ENCODE measurements around the gene PRAMEF12.
"Not testable (repeated sequence)": the region's sequence is repeated elsewhere in the genome, so short reads cannot be mapped to it uniquely, and the experiment has no call there.

Gene PRAMEF12

GRCh38 chr1:12773438-12773837 lies at the start of gene PRAMEF12:
Gene PRAMEF12 (plus strand): TSS chr1:12773738. CDS start chr1:12774868, 1,130 bp downstream.
- no peak for DNase-seq (ENCODE audit: low read depth)

- no peak for DNase-seq (ENCODE audit: low read depth)
Observed at GRCh38 chr1:12728391-12728790, 45.1 kb upstream of the PRAMEF12 start.

- no peak for DNase-seq (ENCODE audit: low read depth)
Observed at GRCh38 chr1:12730156-12730555, 43.4 kb upstream of the PRAMEF12 start.

GRCh38 chr1:12731084-12731483 lies 42.5 kb upstream of the PRAMEF12 start:
- DNase-seq (ENCODE audit: low read depth), result not testable (repeated sequence)

- no peak for DNase-seq (ENCODE audit: low read depth)
Observed at GRCh38 chr1:12734651-12735050, 38.9 kb upstream of the PRAMEF12 start.

GRCh38 chr1:12738934-12739333 lies 34.6 kb upstream of the PRAMEF12 start:
- DNase-seq (ENCODE audit: low read depth), result no peak

- no peak for DNase-seq (ENCODE audit: low read depth)
Observed at GRCh38 chr1:12739613-12740012, 33.9 kb upstream of the PRAMEF12 start.

GRCh38 chr1:12741946-12742345 lies 31.6 kb upstream of the PRAMEF12 start:
- no peak for DNase-seq (ENCODE audit: low read depth)

GRCh38 chr1:12745126-12745991 lies 28.2 kb upstream of the PRAMEF12 start:
- no peak for DNase-seq (ENCODE audit: low read depth)

GRCh38 chr1:12745992-12746323 lies 27.6 kb upstream of the PRAMEF12 start, which contains the start of gene CFAP107:
Gene CFAP107 (plus strand): TSS chr1:12746200. CDS start chr1:12746431, 231 bp downstream.
- DNase-seq (ENCODE audit: low read depth), result no peak

GRCh38 chr1:12748778-12749355 lies 24.7 kb upstream of the PRAMEF12 start:
- DNase-seq (ENCODE audit: low read depth), result no peak

GRCh38 chr1:12754738-12755137 lies 18.8 kb upstream of the PRAMEF12 start:
- DNase-seq (ENCODE audit: low read depth), result no peak

- DNase-seq (ENCODE audit: low read depth), result no peak
Observed at GRCh38 chr1:12756273-12756672, 17.3 kb upstream of the PRAMEF12 start.

- DNase-seq (ENCODE audit: low read depth), result no peak
Observed at GRCh38 chr1:12756768-12757413, 16.6 kb upstream of the PRAMEF12 start.

GRCh38 chr1:12757836-12758235 lies 15.7 kb upstream of the PRAMEF12 start:
- no peak for DNase-seq (ENCODE audit: low read depth)

- DNase-seq (ENCODE audit: low read depth), result no peak
Observed at GRCh38 chr1:12760256-12760795, 13.2 kb upstream of the PRAMEF12 start.

- DNase-seq (ENCODE audit: low read depth), result no peak
Observed at GRCh38 chr1:12761781-12762180, 11.8 kb upstream of the PRAMEF12 start.

GRCh38 chr1:12762766-12763165 lies 10.8 kb upstream of the PRAMEF12 start:
- no peak for DNase-seq (ENCODE audit: low read depth)

- no peak for DNase-seq (ENCODE audit: low read depth)
Observed at GRCh38 chr1:12763479-12763878, 10.1 kb upstream of the PRAMEF12 start.

- DNase-seq (ENCODE audit: low read depth), result no peak
Observed at GRCh38 chr1:12764016-12764415, 9.5 kb upstream of the PRAMEF12 start.

GRCh38 chr1:12769031-12769430 lies 4.5 kb upstream of the PRAMEF12 start:
- no peak for DNase-seq (ENCODE audit: low read depth)

GRCh38 chr1:12769976-12770505 lies 3.5 kb upstream of the PRAMEF12 start:
- no peak for DNase-seq (ENCODE audit: low read depth)

GRCh38 chr1:12770620-12771019 lies 2.9 kb upstream of the PRAMEF12 start:
- DNase-seq (ENCODE audit: low read depth), result no peak
